SHP77 treated with DMSO at 0.1 percent for 48 hours (cell line): ENCODE results near the gene IL4I1.

Source experiments
- DNase-seq: peaks from one replicate; lab custom pipeline; 2025; lab: John Stamatoyannopoulos, UW

The IL4I1 gene

DNA sequence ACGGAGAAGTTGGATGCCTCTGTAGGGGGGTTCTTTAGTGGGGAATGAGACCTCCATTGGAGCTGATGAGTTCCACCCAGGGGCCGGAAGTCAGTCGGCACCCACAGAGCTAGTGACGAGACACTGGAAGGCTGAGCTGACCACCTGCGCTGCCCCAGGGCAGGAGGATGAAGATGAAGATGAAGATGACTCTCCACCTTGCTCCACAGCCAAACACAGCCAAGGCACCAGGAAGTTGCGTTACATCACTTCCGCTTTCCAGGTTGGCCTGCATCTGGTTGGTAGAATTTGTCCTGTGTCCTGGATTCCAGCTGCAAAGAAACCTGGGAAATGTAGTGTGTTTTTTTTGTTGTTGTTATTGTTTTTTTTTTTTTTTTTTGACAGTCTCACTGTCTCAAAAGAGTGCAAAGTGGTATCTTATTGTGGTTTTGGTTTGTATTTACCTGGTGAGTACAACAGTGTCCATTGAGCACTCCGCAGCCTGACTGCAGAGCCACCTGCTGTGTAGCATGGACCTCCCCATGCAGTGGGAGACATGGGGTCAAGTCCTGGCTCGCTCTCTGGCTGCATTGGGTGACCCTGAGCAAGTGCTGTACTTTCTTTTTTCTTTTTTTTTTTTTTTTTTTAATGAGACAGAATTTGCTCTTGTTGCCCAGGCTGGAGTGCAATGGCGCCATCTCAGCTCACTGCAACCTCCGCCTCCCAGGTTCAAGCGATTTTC is 17.3 kb downstream of the IL4I1 start:
- peak; percentile 54 for DNase-seq

DNA sequence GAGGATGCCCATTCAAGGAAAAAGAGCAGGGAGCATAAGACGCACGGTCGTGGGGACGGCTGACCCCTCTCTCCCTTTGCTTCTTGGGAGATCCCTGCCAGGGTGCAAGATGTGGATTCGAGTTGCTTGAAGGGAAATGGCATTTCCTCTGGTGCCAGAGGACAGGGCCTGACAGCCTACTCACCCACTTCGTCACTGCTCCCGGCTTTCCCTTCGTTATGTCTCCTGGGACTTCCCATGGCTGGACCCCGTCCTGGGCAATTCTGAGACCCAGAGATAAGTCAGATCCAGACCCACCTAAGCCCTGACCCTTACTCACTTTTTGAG is 18.0 kb downstream of the IL4I1 start:
- DNase-seq: no peak

DNA sequence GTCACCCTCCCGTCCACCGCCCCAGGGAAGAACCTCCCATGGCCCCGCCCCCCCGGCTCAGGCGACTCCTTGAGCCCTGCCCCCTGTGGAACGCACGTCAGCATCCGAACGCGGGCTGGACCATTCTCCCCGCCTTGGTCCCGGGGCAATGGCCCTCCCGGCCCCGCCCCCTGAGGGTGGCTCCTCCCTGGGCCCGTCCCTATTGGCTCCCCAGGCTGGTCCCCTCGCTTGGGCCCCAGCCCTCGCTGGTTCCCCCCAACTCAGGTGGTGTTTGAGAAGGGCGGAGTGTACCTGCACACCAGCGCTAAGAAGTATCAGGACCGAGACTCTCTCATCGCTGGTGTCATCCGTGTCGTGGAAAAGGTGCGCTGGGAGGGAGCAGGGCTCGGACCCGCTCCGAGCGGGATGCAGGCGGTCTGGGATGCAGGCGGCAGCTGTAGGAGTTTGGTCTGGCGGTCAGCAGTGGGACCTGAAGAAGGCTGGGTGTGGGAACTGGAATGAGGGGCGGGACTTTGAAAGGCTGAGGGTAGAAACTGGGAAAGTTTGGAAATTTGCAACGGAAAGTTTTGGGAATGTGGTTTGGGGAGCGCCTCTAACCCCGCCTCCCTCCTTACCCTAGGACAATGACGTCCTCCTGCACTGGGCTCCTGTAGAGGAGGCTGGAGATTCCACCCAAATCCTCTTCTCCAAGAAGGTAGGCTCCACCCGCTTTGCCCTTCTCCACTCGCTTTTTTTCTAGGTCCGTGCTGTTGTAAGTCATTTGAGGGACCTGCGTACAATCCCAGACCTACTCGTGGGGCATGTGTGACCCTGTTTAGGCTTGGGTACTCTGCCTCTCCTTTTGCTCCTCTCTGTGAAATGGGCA is 18.6 kb downstream of the IL4I1 start:
- peak; percentile 80 for DNase-seq

DNA sequence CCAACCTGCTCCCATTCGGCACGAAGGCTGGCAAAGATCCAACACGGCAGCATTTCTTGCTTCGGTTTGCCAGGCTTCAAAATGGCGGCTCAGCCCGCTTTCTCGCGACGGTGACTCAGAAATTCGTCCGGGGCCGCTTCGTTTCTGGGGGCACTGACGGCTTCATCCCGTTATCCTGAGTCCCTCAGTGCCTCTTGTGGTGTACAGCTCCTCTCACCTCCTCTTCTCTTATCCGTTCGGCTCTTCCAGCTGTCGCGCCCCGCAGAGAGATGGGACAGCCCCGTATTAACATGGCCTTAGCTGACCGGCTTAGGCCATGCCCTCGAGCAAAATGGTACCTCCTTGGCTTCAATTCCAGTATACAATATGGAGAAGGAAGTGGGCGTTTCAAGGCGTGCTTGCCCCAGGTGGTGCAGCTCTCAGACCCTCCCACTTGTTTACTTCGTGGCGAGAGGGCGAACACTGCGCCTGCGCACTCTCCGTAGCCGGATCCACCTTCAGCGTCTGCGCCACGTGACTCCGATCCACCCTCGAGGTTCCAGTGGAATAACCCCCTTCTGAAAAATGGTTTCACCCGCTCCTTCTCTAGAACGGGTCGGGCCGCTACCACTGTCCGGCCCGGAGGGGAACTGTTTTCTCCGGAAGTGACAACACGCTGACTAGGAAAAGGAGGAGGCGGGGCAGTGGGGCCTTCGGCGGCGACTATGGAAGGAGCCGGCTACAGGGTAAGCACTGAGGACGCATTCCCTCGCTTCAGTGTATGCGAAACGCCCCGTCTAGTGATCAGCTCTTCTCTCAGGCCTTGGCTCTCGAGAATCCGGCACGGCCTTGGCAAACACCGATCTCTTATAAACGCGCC is 19.4 kb downstream of the IL4I1 start, which contains the start of the genes AKT1S1 and TBC1D17:
Gene AKT1S1 (minus strand): TSS at position 336 of the 859 bp plus-strand sequence. CDS start 4,060 bp downstream, outside the sequence.
Gene TBC1D17 (plus strand): TSS at position 683 of the 859 bp plus-strand sequence. CDS start 22 bp downstream, at position 705.
- peak; percentile 100 for DNase-seq

DNA sequence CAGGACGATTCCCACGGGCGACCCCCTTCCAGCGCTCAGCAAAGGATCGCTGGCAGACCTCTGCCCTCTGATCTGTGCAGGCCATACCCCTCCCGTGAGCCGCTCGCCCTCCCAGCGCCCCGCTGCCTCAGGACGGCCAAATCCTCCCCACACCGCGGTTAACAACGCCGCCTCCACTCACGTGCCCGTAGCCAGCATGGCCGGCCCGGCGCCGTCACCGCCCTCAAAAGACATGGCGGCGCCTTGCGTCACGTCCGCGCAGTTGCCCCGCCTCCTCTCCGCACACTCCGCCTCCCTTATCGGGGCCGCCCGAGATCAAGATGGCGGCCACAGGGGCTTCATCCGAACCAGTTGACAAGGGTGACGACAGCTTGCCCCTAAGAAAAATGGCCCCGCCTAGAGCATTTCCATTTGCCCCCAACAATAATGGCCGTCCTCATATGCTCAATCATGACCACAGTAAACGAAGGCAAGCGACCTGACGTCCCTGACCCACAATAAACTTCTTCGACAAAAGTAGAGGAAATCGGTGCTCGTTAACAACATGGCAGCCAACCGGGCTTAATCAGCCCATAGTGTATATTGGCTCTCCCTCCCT is 20.2 kb downstream of the IL4I1 start:
- peak; percentile 92 for DNase-seq

- no peak for DNase-seq
Observed at GRCh38 chr19:49875857-49876421, 20.7 kb downstream of the IL4I1 start.

- no peak for DNase-seq
Observed at GRCh38 chr19:49875177-49875576, 21.5 kb downstream of the IL4I1 start.

DNA sequence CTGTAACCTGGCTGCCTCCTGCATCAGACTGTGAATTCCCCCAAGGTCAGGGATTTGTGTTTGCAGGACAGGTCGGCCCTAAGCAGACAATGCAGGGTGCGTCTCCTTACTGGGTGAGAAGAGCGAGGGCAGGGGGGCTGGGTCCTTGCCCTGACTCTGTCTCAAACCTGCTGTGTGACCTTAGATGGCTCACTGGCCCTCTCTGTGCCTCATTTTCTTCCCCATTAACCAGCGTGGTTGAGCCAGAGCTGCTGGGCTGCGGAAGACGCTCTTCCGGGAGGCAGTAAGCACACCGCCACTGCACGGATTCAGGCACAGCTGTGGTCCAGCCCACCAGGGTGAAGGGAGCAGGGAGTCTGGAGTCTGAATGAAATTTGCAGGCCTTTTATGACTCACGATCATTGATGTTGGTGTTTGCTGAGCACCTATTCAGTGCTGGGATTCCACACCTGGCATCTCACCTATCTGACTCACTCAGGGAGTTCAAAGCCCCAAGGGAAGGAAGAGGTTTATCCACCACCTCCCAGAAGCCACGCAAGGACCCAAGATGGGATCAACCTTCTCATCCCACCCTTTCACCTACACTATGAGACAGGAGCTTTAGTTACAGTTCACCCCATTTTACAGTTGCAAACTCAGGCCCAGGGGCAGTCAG is 22.1 kb downstream of the IL4I1 start:
- no peak for DNase-seq

DNA sequence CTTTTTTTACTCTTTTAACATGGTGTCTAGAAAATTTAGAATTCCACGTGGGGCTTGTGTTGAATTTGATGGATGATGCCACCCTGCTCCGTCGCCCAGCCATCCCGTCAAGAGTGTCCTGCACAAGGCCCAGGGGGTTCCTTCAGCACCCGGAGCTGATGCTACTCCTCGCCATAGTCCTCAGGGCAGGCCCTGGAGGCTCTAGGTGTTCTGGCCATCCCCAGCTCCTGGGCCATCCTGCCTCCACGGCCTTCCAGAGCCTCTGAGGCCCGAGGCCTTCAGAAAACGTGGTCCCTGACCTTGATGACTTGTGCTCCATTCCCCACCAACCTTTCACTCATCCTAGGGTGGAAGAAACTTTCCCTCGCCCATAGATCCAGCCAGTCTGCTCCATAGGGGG is 22.9 kb downstream of the IL4I1 start:
- DNase-seq: no peak

DNA sequence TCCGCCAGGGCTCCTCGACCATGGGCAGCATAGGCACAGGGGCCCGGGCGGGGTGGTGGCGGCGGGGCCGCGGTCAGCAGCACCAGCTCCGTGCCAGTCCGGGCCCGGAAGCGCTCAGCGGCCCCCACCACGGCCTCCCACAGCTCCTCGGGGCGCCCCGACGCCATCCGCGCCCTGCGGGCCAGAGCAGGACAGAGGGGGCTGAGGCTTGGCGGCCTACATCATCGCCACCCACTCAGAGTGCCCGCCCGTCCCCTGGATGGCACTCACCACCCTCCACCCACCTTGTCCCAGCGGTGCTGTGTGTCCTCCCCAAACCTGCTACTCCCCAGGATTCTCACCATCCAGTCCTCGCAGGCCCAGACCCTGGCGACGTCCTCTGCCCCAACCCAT is 23.6 kb downstream of the IL4I1 start:
- no peak for DNase-seq

GRCh38 chr19:49872245-49873128 is 24.2 kb downstream of the IL4I1 start:
- DNase-seq: no peak

DNA sequence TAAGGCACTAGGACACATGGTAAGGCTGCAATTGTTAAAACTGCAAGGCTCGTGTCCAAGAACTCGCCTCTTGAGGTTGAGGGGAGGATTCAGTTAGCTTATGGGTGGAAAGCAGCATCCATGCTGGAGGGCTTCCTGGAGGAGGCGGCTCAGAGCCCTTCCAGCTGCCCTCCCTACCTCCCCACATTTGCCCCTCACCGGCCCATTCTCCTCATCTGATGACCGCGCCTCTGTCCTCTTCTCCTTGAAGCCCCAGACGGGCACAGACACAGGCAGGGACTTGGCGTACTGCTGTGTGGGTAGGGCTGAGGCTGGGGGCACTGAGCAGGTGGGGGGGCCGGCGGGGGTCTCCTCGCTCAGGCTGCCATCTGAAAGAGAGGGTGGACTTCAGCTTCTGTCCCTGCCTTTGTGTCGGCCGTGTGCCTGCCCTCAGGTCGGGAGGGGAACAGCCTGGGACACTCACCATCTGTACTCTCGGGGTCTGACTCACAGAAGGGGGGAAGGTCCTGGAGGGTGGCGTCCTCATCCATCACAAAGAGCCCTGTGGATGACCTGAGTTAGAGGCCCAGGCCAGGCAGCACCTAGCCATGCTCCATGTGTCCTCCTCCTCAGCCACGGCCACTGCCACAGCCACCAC is 25.2 kb downstream of the IL4I1 start:
- DNase-seq: no peak

DNA sequence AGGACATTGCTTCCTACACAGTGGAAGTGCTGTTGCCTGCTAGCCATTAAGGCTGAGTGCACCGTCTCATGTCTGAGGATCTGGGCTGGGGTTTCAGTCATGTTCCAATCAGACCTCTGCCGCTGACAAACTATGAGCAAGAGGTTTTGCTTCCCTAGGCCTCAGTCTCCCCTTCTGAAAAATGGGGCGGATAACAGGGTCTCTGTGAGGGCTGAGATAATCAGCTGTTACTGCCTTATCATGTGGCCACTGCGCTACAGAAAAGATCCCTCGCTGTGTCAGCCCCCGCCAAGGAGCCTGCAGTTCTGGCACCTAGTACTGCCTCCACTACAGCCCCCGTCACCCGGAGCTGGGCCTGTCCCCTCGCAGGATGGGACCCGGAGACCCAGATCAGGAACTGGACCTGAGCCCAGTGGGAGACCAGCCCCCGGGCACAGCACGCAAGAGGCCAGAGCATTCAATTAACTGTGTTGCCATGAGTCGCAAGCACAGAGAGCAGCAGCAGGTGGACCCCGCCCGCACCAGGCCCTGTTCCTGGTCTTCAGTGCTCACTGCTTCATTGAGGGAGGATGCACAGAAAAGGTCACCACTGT is 26.3 kb downstream of the IL4I1 start:
- DNase-seq: no peak

- DNase-seq: peak; percentile 99
Observed at GRCh38 chr19:49869484-49870308, 27.0 kb downstream of the IL4I1 start.

- DNase-seq: no peak
Observed at GRCh38 chr19:49869009-49869483, 27.6 kb downstream of the IL4I1 start.

- peak; percentile 82 for DNase-seq
Observed at GRCh38 chr19:49866933-49867782, 29.5 kb downstream of the IL4I1 start, which contains the start of gene PNKP. Gene PNKP (minus strand): TSS chr19:49867576. CDS start chr19:49867204, 372 bp downstream.

DNA sequence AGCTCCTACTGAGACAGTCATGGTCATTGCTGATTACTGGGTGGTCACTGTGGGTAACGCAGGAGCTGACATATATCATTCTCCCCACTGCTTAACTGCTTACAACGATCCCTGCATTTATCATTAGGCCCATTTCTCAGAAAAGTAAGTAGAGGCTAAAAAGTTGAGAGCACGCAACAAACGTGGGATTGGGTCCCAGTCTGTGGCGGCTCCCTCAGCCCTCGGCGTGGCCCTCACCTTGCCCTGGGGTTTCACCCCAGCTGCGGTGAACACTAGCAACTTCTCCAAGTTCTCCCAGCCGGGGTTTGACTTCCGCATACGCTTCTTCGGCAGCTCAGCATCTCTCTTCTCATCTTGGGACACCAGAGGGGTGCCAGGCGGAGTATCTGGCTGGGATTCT is 31.8 kb downstream of the IL4I1 start:
- DNase-seq: no peak
